H1 (cell line): Measurements from ENCODE around the gene SLC38A1.

Experiments
- CHD2 ChIP-seq: IDR thresholded peaks from 2 replicates; pipeline ENCODE4 v1.6.1; 2012; ENCODE audit warnings: low read length, improper control_type of control experiment
- EP300 ChIP-seq, 2 experiments: IDR thresholded peaks; 1 replicate in 1 of 2; 2 replicates in 1 of 2; pipeline ENCODE4 v1.6.1; 2011 to 2012; ENCODE audit warnings: low read depth in 2 of 2, low read length in 2 of 2, mild to moderate bottlenecking in 2 of 2, borderline replicate concordance in 1 of 2, inconsistent platforms in 1 of 2, moderate library complexity in 1 of 2
- EZH2 ChIP-seq: fragments of 200-600 bp; sonication (generic); IDR thresholded peaks from 2 replicates; pipeline ENCODE4 v1.7.1; 2012; ENCODE audit warnings: low read depth, mild to moderate bottlenecking, moderate library complexity, low read length, inconsistent platforms; ENCODE audit not compliant: severe bottlenecking
- POLR2A ChIP-seq, 2 experiments: IDR thresholded peaks; 1 replicate in 1 of 2; 2 replicates in 1 of 2; pipeline ENCODE4 v1.6.1; 2011; ENCODE audit warnings: low read depth in 2 of 2, low read length in 2 of 2, mild to moderate bottlenecking in 2 of 2; ENCODE audit errors: control extremely low read depth in 1 of 2
- RAD21 ChIP-seq, 2 experiments: IDR thresholded peaks in 1 of 2; conservative IDR thresholded peaks in 1 of 2; 2 replicates each; pipeline ENCODE4 v1.6.1; 2011; ENCODE audit warnings: low read depth in 2 of 2, low read length in 2 of 2, improper control_type of control experiment in 1 of 2, inconsistent platforms in 1 of 2, mild to moderate bottlenecking in 1 of 2, moderate library complexity in 1 of 2
- SUZ12 ChIP-seq: fragments of 200-600 bp; sonication (generic); IDR thresholded peaks from 2 replicates; pipeline ENCODE4 v1.6.1; 2012; ENCODE audit warnings: mild to moderate bottlenecking, inconsistent platforms, low read length, moderate library complexity, mixed read lengths
- TF ChIP-seq, protein P1 (sequence below), 3 experiments: IDR thresholded peaks; 1 replicate in 2 of 3; 2 replicates in 1 of 3; pipeline versions ENCODE4 v1.5.1 to v1.6.1; 2011; ENCODE audit warnings: low read length in 3 of 3, mild to moderate bottlenecking in 3 of 3, inconsistent platforms in 2 of 3, low read depth in 1 of 3, moderate library complexity in 1 of 3; ENCODE audit not compliant: insufficient read depth in 1 of 3; ENCODE audit errors: control extremely low read depth in 1 of 3
- TF ChIP-seq, protein P2 (sequence below): IDR thresholded peaks from 2 replicates; pipeline ENCODE4 v1.6.1; 2012; ENCODE audit warnings: inconsistent platforms

DNA sequence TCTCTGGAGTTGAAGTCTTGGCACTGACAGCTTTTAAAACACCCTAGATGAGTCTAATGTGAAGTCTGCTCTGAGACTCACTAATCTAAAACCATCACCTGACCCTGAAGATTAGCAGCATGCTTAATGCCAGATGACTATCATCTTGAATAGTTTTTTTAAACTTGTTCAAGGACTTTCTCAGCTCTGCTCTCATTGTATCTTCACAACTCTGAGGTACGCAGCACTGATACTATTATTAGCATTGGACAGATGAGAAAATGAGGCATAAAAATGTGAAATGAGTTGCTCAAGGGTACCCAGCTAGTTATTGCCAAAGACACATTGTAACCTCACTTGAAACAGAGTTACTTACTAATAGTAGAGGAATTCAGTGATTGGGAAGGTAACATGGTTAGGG, 4.8 kb downstream of the SLC38A1 start:
- no peak for TF ChIP-seq CHD2
- TF ChIP-seq, protein P1, sequence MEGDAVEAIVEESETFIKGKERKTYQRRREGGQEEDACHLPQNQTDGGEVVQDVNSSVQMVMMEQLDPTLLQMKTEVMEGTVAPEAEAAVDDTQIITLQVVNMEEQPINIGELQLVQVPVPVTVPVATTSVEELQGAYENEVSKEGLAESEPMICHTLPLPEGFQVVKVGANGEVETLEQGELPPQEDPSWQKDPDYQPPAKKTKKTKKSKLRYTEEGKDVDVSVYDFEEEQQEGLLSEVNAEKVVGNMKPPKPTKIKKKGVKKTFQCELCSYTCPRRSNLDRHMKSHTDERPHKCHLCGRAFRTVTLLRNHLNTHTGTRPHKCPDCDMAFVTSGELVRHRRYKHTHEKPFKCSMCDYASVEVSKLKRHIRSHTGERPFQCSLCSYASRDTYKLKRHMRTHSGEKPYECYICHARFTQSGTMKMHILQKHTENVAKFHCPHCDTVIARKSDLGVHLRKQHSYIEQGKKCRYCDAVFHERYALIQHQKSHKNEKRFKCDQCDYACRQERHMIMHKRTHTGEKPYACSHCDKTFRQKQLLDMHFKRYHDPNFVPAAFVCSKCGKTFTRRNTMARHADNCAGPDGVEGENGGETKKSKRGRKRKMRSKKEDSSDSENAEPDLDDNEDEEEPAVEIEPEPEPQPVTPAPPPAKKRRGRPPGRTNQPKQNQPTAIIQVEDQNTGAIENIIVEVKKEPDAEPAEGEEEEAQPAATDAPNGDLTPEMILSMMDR (IDR thresholded peaks at IDR 0.05; ENCODE audit: control extremely low read depth in 1 of 3, insufficient read depth in 1 of 3, low read depth in 1 of 3, low read length in 3 of 3): no peak
- TF ChIP-seq RAD21 (IDR thresholded peaks at IDR 0.05 in 1 of 2, conservative IDR thresholded peaks at IDR 0.05 in 1 of 2; ENCODE audit: low read depth in 2 of 2, low read length in 2 of 2): no peak
- TF ChIP-seq EZH2: no peak
- TF ChIP-seq, protein P2, sequence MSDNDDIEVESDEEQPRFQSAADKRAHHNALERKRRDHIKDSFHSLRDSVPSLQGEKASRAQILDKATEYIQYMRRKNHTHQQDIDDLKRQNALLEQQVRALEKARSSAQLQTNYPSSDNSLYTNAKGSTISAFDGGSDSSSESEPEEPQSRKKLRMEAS: no peak
- no peak for TF ChIP-seq EP300 (IDR thresholded peaks at IDR 0.05; ENCODE audit: borderline replicate concordance in 1 of 2, low read depth in 2 of 2, low read length in 2 of 2)
- TF ChIP-seq SUZ12: no peak
- no peak for TF ChIP-seq POLR2A (IDR thresholded peaks at IDR 0.05; ENCODE audit: control extremely low read depth in 1 of 2, low read depth in 2 of 2, low read length in 2 of 2)
